Choroid plexus epithelial cell (primary cell): ENCODE measurements around the gene CACNA2D3.

Experiments used
- DNase-seq: peaks from one replicate; pipeline ENCODE4 v3.0.0-alpha.2; 2010; ENCODE audit warnings: low read depth
- H3K4me3 ChIP-seq: 2 replicates; pipeline ENCODE4 v1.5.1; 2011; ENCODE audit warnings: low read depth, mild to moderate bottlenecking, control low read depth, low read length, moderate library complexity
- CTCF ChIP-seq: conservative IDR thresholded peaks from 2 replicates; pipeline ENCODE4 v1.5.1; 2011; ENCODE audit warnings: low read depth, mild to moderate bottlenecking, control low read depth, inconsistent platforms, low read length, moderate library complexity

The CACNA2D3 gene

GRCh38 chr3:54138937-54139547 is 16.7 kb downstream of the CACNA2D3 start:
- no peak overlapping the region for H3K4me3 ChIP-seq
- DNase-seq: no peak
- no peak for TF ChIP-seq CTCF

GRCh38 chr3:54139630-54140029 is 17.3 kb downstream of the CACNA2D3 start:
- no peak for DNase-seq
- H3K4me3 ChIP-seq: no peak overlapping the region
- no peak for TF ChIP-seq CTCF

GRCh38 chr3:54144284-54144683 is 21.9 kb downstream of the CACNA2D3 start:
- no peak overlapping the region for H3K4me3 ChIP-seq
- no peak for DNase-seq
- TF ChIP-seq CTCF: no peak

GRCh38 chr3:54146506-54147239 is 24.3 kb downstream of the CACNA2D3 start:
- peak; percentile 12 for TF ChIP-seq CTCF
- H3K4me3 ChIP-seq: no peak overlapping the region
- no peak for DNase-seq

GRCh38 chr3:54150864-54151467 is 28.6 kb downstream of the CACNA2D3 start:
- DNase-seq: no peak
- H3K4me3 ChIP-seq: no peak overlapping the region
- no peak for TF ChIP-seq CTCF

- no peak for TF ChIP-seq CTCF
- DNase-seq: no peak
- H3K4me3 ChIP-seq: no peak overlapping the region
Measured at GRCh38 chr3:54153477-54153876, 31.1 kb downstream of the CACNA2D3 start.

GRCh38 chr3:54157860-54158259 is 35.5 kb downstream of the CACNA2D3 start:
- no peak for TF ChIP-seq CTCF
- DNase-seq: no peak
- H3K4me3 ChIP-seq: no peak overlapping the region
